Measurements from ENCODE around the gene LMO2.
"Not testable (repeated sequence)": the region's sequence is repeated elsewhere in the genome, so short reads cannot be mapped to it uniquely, and the experiment has no call there.

DNA sequence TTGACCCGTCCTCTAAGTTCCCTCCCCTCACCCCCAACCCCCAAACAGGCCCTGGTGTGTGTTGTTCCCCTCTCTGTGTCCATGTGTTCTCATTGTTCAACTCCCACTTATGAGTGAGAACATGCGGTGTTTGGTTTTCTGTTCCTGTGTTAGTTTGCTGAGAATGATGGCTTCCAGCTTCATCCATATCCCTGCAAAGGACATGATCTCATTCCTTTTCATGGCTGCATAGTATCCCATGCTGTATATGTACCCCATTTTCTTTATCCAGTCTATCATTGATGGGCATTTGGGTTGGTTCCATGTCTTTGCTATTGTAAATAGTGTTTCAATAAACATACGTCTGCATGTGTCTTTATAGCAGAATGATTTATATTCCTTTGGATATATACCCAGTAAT is 53.6 kb downstream of the LMO2 start:
- not testable (repeated sequence) for TF ChIP-seq SP1 (IDR thresholded peaks at IDR 0.05); CTCF (IDR thresholded peaks at IDR 0.05; ENCODE audit: low read depth, low read length, missing input control); RAD21 (IDR thresholded peaks at IDR 0.05); FOXA1 (IDR thresholded peaks at IDR 0.05); YY1 (IDR thresholded peaks at IDR 0.05); GABPA (IDR thresholded peaks at IDR 0.05 in 1 of 2, conservative IDR thresholded peaks at IDR 0.05 in 1 of 2)
- TF ChIP-seq, protein P1, sequence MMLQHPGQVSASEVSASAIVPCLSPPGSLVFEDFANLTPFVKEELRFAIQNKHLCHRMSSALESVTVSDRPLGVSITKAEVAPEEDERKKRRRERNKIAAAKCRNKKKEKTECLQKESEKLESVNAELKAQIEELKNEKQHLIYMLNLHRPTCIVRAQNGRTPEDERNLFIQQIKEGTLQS (IDR thresholded peaks at IDR 0.05), result not testable (repeated sequence)

Measured in liver (tissue), 3 donors.